DND-41 (cell line): ENCODE results near the gene KAZN.

Source experiments
- ATAC-seq: fragments of 200-7000 bp; cut with Tn5 transposase; 3 replicates; pipeline ENCODE4 v1.9.1; 2021; ENCODE audit warnings: low read depth; ENCODE audit not compliant: insufficient read depth
- DNase-seq: peaks from one replicate; pipeline ENCODE4 v3.0.0-alpha.2; 2020
- H2AFZ ChIP-seq: 2 replicates; pipeline ENCODE4 v1.6.0; 2012; ENCODE audit warnings: low read depth, low read length
- H3K27ac ChIP-seq: 2 replicates; pipeline ENCODE4 v1.5.1; 2012; ENCODE audit warnings: low read length, inconsistent platforms
- H3K27me3 ChIP-seq: fragments of 200-600 bp; sonication (generic); 2 replicates; pipeline ENCODE4 v1.6.0; 2012; ENCODE audit warnings: low read length, mild to moderate bottlenecking, inconsistent platforms; ENCODE audit not compliant: insufficient read depth, poor library complexity
- H3K36me3 ChIP-seq: 2 replicates; pipeline ENCODE4 v1.5.1; 2012; ENCODE audit warnings: low read length, inconsistent platforms; ENCODE audit not compliant: insufficient read depth
- H3K4me1 ChIP-seq: 2 replicates; pipeline ENCODE4 v1.5.1; 2012; ENCODE audit warnings: mild to moderate bottlenecking, low read length; ENCODE audit not compliant: insufficient read depth
- H3K4me2 ChIP-seq: 2 replicates; pipeline ENCODE4 v1.6.0; 2012; ENCODE audit warnings: mild to moderate bottlenecking, moderate library complexity, low read length, inconsistent platforms; ENCODE audit not compliant: insufficient read depth
- H3K4me3 ChIP-seq, 2 experiments: fragments of 200-600 bp in 1 of 2; shearing (Covaris generic) in 1 of 2; 2 replicates each; pipeline ENCODE4 v1.5.1; 2012 to 2016; ENCODE audit warnings: inconsistent platforms in 2 of 2, low read length in 2 of 2, mild to moderate bottlenecking in 2 of 2, low read depth in 1 of 2, moderate library complexity in 1 of 2
- H3K79me2 ChIP-seq: 2 replicates; pipeline ENCODE4 v1.6.0; 2012; ENCODE audit warnings: low read length, inconsistent platforms; ENCODE audit not compliant: insufficient read depth
- H3K9ac ChIP-seq: 2 replicates; pipeline ENCODE4 v1.6.0; 2012; ENCODE audit warnings: low read depth, mild to moderate bottlenecking, inconsistent platforms, low read length, moderate library complexity
- H3K9me3 ChIP-seq: 2 replicates; pipeline ENCODE4 v1.5.1; 2012; ENCODE audit warnings: low read length, moderate library complexity, mild to moderate bottlenecking, inconsistent platforms; ENCODE audit not compliant: insufficient read depth, severe bottlenecking
- H4K20me1 ChIP-seq: 2 replicates; pipeline ENCODE4 v1.6.0; 2012; ENCODE audit warnings: low read length; ENCODE audit not compliant: insufficient read depth
- EZH2 ChIP-seq: IDR thresholded peaks from 3 replicates; pipeline ENCODE4 v1.6.1; 2012; ENCODE audit warnings: borderline replicate concordance, low read depth, mild to moderate bottlenecking, moderate library complexity, low read length, inconsistent platforms; ENCODE audit not compliant: severe bottlenecking
- TF ChIP-seq, protein P1 (sequence below): IDR thresholded peaks from 2 replicates; pipeline ENCODE4 v1.5.1; 2012; ENCODE audit warnings: borderline replicate concordance, low read length, moderate library complexity, mild to moderate bottlenecking; ENCODE audit not compliant: poor library complexity, severe bottlenecking; ENCODE audit errors: extremely low read depth

The KAZN gene

DNA sequence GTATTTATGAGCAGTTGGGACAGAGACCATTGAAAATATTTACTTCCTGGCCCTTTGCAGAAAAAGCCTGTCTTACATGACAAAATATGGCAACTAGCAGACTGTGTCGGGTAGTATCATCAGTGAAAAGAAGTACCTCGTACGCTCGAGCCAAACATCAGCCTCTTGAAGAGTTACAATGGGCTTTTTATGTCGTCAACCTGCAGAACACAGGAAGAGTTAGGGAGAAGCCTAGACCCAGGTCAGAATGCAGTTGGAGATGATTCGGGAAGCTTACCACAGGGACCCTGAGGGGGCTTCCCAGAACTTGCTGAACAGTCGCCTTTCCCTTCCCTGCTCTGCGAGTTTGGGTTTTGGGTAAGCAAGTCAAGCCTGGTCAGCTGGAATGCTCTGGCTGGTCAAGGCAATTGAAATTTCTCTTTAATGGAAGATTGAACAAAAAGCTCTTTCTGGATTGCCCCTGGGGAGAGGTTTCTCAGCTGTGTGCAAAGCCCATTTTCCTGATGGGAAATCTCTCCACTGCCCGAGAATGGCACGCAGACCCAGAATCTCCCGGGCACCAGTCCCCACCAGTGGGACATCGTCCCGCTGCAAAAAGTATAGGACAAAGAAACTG is 291.4 kb downstream of the KAZN start:
- H3K9me3 ChIP-seq: no peaks in the 10 kb centered on the region
- H3K27me3 ChIP-seq: no peaks in the 10 kb centered on the region
- H3K9ac ChIP-seq: no peak overlapping the region
- H3K4me2 ChIP-seq: no peak overlapping the region
- peaks cover 6% of the 10 kb centered on the region for H4K20me1 ChIP-seq
- ATAC-seq (no peak), DNase-seq (no peak)
- no peaks in the 10 kb centered on the region for H3K4me1 ChIP-seq
- H3K4me3 ChIP-seq: no peak overlapping the region
- H2AFZ ChIP-seq: no peak overlapping the region
- H3K27ac ChIP-seq: no peak overlapping the region
- H3K79me2 ChIP-seq: no peaks in the 10 kb centered on the region
- H3K36me3 ChIP-seq: no peaks in the 10 kb centered on the region
- TF ChIP-seq, protein P1, sequence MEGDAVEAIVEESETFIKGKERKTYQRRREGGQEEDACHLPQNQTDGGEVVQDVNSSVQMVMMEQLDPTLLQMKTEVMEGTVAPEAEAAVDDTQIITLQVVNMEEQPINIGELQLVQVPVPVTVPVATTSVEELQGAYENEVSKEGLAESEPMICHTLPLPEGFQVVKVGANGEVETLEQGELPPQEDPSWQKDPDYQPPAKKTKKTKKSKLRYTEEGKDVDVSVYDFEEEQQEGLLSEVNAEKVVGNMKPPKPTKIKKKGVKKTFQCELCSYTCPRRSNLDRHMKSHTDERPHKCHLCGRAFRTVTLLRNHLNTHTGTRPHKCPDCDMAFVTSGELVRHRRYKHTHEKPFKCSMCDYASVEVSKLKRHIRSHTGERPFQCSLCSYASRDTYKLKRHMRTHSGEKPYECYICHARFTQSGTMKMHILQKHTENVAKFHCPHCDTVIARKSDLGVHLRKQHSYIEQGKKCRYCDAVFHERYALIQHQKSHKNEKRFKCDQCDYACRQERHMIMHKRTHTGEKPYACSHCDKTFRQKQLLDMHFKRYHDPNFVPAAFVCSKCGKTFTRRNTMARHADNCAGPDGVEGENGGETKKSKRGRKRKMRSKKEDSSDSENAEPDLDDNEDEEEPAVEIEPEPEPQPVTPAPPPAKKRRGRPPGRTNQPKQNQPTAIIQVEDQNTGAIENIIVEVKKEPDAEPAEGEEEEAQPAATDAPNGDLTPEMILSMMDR: no peak
- no peak for TF ChIP-seq EZH2

DNA sequence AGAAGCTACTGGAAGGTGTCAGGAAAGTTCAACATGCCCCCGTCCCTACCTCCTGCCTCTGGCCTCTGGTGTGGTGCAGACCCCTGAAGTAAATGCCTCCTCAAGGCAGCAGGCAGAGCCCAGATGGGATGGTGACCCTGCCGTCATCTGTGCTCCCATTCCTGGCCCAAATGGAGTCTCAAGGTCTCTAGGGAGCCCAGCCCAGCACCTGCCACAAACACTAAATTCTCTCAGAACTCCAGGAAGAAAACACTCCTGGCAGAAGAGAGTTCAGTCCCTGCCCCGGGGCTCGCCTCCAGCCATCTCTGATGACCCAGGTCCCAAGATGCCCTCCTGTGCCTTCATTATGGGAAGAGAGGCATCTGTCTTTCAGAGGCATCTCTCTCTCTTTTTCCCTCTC is 293.5 kb downstream of the KAZN start:
- Histone ChIP-seq H3K27ac (no peak overlapping the region), H3K36me3 (no peaks in the 10 kb centered on the region), H2AFZ (no peak overlapping the region), H3K9ac (no peak overlapping the region), H3K4me2 (no peak overlapping the region), H3K79me2 (no peaks in the 10 kb centered on the region), H3K4me1 (no peaks in the 10 kb centered on the region), H3K4me3 (no peak overlapping the region), H3K27me3 (no peaks in the 10 kb centered on the region), H3K9me3 (no peaks in the 10 kb centered on the region), H4K20me1 (peaks cover 12% of the 10 kb centered on the region)
- no peak for DNase-seq
- TF ChIP-seq, protein P1: no peak
- TF ChIP-seq EZH2: no peak
- no peak for ATAC-seq

DNA sequence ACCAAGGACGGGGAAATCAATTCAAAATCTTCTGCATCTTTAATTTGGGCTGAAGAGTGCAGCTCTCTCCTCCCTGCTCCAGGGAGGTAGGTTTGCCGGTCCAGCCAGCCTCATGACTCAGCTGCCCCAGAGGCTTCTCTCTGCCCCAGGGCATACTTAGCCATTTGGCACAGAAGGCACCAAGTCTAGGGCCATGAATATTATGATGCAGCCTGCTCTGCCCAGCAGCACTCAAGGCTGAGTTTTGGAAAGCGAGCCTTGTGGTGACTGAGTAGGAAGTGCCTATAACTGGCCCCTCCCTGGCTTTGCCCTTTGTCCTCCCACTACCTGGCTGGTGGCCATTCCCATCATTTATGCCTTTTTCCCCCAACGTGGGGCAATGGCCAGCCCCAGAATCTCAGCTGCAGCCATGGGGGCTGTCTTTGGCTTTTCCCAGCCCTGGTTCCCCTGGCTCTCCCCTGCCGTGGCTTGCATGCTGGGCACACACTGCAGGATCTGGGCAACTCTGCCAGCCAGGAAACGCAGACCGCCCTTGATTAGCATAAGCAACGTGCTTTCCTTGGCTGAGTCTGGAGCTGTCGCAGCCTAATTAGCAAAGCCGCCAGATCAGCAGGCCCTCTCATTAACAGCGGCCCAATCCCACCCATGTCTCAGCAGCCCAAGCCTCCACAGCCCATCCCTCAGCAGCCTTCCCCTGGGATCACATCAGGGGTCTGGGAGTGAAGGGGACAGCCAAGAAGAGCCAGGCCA is 296.5 kb downstream of the KAZN start:
- H3K4me2 ChIP-seq: no peak overlapping the region
- no peak overlapping the region for H3K4me3 ChIP-seq
- no peak for TF ChIP-seq EZH2
- TF ChIP-seq, protein P1: no peak
- H3K27me3 ChIP-seq: no peaks in the 10 kb centered on the region
- no peak overlapping the region for H3K27ac ChIP-seq
- H3K36me3 ChIP-seq: no peaks in the 10 kb centered on the region
- no peak for ATAC-seq
- H4K20me1 ChIP-seq: peaks cover 12% of the 10 kb centered on the region
- H3K79me2 ChIP-seq: no peaks in the 10 kb centered on the region
- H3K4me1 ChIP-seq: no peaks in the 10 kb centered on the region
- H3K9ac ChIP-seq: no peak overlapping the region
- H3K9me3 ChIP-seq: no peaks in the 10 kb centered on the region
- no peak overlapping the region for H2AFZ ChIP-seq
- DNase-seq: no peak
